Measurements from ENCODE around the gene ACBD6.

Gene ACBD6

DNA sequence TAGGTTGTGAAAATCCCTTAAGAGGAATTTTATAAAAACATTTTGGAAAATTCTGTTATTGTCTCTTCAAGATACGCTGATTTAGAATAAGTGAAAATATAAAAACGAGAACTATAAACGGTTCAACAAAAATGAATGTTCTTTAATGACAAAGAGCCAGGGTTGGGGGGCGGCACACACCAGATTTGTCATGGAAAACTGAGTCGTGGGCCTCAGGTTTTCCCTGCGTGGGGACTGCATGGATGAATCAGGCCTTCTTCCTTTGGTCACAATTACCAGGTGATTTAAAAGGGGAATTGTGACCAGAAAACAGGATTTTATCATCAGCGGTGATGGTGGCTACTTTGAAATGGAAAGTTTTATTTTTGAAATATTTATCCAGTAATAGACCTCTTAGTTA, 263.7 kb downstream of the ACBD6 start:
- FAIRE-seq (no peak), DNase-seq (ENCODE audit: insufficient read length) (no peak)
- TF ChIP-seq POLR2AphosphoS5 (IDR thresholded peaks at IDR 0.05; ENCODE audit: low read depth, low read length) (no peak), POLR2A (IDR thresholded peaks at IDR 0.05; ENCODE audit: low read depth, low read length) (no peak), TAF1 (IDR thresholded peaks at IDR 0.05; ENCODE audit: borderline replicate concordance, low read depth, low read length) (no peak)

Data from GM12892 (cell line).